ENCODE data around the gene DAB2IP.
A peak's percentile ranks its signal among the peaks of the same experiment; 100 is the strongest.

The DAB2IP gene

DNA sequence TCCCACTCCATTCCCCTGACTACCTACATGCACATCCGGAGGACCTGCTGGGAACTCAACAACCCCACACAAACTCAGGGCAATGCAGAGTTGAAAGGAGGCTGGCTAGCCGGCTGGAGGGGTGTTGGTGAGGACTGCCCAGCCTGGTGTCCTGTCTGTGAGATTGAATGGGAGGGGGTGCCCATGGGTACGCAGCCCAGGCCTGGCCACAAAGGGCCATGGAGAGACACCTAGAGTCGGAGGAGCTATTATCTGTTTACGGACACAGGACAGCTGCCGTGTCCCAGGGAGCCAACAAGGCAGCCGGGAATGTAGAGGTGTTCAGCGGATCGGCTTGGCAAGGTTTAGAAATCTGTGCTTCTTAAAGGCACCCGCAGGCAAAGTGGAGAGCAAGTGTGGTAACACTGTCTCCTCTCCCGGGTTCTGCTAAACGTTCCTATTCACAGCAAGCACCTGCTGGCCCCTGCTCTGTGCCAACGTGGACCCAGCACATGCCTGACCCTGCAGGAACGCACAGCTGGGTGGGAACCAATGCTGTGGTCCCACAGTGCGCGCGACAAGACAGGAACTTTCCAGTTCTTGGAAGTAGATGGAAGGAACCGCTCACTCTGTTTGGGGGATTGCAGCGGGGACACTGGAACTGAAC, 166.7 kb downstream of the DAB2IP start:
- no peak for DNase-seq (ENCODE audit: low spot score)

DNA sequence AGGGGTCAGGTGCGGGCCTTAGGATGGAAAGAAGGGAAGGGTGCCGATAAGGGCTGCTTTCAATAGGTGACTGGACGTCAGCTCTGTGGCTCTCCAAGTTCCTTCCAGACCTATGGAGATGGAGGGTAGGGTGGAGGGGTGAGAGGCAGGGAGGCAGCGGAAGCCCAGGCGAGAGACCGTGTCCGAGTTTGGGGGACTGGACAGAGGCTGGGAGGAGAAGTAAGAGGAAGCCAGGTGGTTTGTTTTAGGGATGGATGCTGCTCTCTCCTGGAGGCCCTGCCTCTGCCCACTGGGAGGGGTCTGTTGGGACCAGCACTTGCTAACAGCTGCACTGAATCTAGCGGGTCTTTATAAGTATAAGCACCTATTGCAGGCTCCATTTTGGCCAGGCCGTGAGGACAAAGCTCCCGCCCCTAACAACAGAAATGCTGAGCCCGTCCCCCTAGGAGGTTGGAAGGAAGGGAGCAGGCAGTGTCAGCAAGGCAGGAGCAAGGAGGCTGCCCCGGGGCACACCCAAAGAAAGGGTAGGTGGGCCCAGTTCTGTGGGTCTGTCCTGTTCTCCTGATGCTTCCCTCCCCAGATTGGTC, 167.5 kb downstream of the DAB2IP start:
- no peak for DNase-seq (ENCODE audit: low spot score)

DNA sequence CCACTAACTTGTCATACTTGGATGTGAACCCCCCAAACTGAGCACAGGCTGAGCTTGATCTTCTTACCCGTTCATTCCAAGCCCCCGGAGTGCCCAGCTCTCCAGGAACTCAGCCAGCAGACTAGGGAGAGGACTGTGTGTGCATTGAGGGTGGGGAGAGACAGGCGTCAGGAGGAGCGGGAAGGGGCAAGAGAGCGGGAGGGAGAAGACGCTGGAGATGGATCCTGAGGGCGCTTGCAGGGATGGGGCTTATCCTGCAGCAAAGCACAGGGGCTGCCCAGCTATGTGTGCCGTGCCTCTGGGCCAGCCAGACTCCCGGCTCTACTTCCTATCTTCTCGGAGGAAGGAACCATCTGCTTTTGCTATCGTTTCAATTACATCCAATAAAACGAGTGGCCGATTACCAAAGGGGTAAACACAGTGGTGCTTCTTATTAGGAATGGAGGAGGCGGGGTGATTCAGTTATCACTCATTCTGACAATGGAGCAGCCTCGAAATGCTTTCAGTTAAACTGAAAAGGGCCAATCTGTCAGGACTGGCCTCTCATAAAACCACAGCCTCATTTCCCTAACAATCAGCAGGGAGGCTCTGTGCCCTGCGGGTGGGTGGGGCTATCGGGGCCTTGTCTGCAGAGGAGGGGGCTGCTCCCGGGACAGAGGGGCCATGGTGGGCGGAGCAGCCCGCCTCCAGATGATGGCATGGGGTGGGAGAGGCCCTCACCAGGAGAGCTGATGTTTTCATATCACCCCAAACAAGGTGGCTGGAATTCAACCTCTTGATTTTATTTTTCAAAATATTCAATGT, 168.2 kb downstream of the DAB2IP start:
- DNase-seq (ENCODE audit: low spot score) = peak; percentile 53

GRCh38 chr9:121820286-121821005, 169.0 kb downstream of the DAB2IP start:
- no peak for DNase-seq (ENCODE audit: low spot score)

GRCh38 chr9:121821326-121821725, 169.9 kb downstream of the DAB2IP start:
- DNase-seq (ENCODE audit: low spot score) = no peak

DNA sequence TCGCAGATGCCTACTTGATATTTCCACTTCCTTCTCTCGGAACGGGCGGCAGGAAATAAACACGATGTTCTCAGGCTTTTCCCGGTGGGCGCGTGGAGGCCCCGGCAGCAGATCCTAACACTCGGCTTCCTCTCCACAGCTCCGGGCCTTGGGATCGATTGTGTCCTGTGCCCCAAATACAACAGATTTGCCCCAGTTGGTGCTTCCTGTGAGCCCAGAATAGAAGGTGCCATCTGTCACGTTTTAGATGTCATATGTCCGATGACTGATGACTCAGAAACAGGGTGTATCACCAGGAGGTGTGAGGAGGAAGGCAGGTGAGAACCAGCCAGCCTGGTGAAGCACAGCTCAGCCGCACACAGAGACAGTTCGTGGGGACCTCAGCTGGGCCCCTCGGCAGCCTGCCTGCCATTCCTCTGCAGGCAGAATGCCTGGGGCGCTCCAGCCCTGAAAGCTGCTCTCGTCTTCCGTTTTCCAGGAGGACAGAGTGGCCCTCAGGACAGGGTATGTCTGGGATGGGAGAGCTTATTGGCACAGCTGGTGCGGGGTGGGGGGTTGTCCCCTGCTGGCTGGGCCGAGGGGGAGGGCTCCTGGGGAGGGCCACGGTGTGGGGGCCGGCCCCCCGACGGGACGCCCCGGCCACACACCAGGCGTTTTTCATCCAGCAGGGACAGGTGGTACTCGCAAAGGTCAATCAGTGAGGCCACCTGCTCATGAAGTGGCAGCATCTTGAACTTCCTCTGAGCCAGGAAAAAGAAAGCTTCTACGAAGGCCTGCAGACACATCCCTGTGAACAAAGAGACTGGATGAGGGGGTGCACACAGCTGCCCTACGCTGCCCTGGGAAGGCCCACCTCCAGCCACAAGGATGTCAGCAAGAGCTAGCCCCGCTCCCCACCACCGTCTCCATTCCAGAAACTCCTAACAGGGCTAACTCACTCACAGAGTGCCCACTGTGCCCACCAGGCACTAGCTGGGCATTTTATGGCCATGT, 171.0 kb downstream of the DAB2IP start:
- DNase-seq (ENCODE audit: low spot score) = no peak

DNA sequence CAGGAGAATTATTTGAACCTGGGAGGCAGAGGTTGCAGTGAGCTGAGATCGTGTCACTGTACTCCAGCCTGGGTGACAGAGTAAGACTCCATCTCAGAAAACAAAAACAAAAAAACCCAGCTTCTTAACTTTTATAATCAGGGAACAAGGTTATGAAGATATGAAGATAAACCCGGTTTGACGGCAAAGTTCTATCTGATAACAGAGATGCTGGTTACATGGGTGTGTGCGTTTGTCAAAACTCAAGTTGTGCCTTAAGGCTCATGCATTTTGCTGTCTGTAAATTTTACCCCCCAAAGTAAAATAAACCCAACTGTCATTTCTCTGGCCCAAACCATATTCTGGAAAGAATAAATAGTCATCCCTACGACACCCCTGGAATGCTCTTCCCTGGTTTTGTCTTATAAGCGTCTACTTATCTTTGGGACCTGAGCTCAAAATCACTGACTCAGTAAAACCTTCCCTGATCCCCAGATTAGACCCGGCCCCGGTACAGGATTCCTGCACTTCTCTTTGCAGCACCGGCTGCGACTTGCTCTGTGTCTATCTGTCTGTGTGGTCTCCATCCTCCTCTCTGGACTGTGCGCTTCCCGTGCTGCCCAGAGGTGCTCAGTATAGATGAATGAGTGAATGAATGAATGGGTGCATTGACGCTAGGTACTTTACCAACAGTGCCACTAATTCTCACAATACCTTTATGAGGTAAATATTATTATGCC, 172.2 kb downstream of the DAB2IP start:
- DNase-seq (ENCODE audit: low spot score) = no peak

GRCh38 chr9:121824651-121825030, 173.2 kb downstream of the DAB2IP start:
- no peak for DNase-seq (ENCODE audit: low spot score)

- DNase-seq (ENCODE audit: low spot score) = no peak
These were observed 173.7 kb downstream of the DAB2IP start for GRCh38 chr9:121825031-121825691.

DNA sequence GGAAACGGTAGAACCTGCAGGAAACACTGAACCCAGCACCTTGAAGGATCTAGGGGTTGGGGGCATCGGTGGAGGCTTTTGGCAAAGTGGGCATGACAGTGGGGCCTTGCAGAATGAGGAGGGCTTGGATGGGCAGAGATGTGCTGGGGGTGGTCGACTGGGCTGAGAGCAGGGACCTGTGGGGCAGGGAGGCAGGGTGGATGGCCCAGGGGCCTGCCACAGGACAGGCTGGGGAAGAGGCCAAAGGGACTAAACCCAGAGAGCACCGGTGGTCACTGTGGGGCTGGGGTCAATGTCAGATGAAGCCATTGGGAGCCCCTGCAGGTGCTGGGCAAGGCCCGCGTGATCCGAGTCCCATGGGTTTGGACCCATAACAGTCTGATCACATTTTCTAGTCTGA, 175.3 kb downstream of the DAB2IP start:
- no peak for DNase-seq (ENCODE audit: low spot score)

- no peak for DNase-seq (ENCODE audit: low spot score)
These were observed 176.0 kb downstream of the DAB2IP start for GRCh38 chr9:121827251-121827967.

- DNase-seq (ENCODE audit: low spot score) = no peak
These were observed 179.2 kb downstream of the DAB2IP start for GRCh38 chr9:121830441-121831140.

DNA sequence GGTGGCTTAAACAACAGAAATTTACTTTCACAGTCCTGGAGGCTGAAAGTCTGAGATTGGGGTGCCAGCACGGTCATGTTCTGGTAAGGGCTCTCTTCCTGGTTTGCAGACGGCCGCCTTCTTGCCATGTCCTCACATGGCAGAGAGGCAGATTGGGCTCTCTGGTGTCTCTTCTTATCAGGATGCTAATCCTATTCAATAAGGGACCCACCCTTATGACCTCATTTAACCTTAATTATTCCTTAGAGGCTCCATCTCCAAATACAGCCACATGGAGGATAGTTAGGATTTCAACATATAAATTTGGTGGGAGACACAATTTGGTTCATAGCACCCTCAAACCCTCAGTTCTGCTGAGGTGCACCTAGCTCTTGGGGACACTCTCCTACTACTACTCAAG, 180.4 kb downstream of the DAB2IP start:
- no peak for DNase-seq (ENCODE audit: low spot score)

DNA sequence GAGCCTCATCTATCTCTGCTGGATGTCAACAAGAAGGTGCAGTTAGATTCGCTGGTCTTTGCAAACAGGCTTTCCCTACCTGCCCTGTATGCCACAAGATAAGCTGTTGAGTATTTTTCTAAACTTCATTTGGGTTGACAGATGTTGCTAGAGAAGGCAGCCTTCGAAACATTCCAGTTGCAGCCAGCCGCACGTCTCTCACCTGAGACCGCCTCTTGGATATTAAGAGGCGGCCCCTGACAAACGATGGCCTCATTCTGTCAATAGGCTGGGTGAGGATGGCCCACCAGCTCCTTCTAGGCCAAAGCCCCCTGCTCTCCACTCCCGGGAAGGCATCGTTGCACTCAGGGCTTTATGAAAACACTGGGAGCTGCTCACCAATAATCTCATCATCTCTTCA, 181.6 kb downstream of the DAB2IP start:
- no peak for DNase-seq (ENCODE audit: low spot score)

Data from AG08396 (cell line).